Panc1 (cell line): ENCODE measurements around the gene CREB3L2.

Source experiments
- POLR2AphosphoS5 ChIP-seq: IDR thresholded peaks from 2 replicates; pipeline ENCODE4 v1.6.1; 2012; ENCODE audit warnings: mild to moderate bottlenecking, low read depth, low read length, moderate library complexity
- SIN3A ChIP-seq: IDR thresholded peaks from 2 replicates; pipeline ENCODE4 v1.6.1; 2012; ENCODE audit warnings: low read depth, mild to moderate bottlenecking, low read length, moderate library complexity, borderline replicate concordance; ENCODE audit not compliant: insufficient read depth
- TF ChIP-seq, protein P1 (sequence below), 2 experiments: IDR thresholded peaks; 2 replicates each; pipeline ENCODE4 v1.6.1; 2011 to 2012; ENCODE audit warnings: low read depth in 2 of 2, control low read depth in 1 of 2, low read length in 1 of 2, mild to moderate bottlenecking in 1 of 2, moderate library complexity in 1 of 2; ENCODE audit not compliant: insufficient read depth in 1 of 2
- TF ChIP-seq, protein P2 (sequence below): fragments of 450-650 bp; IDR thresholded peaks from 2 replicates; pipeline ENCODE4 v1.5.1; 2017; ENCODE audit warnings: mild to moderate bottlenecking

DNA sequence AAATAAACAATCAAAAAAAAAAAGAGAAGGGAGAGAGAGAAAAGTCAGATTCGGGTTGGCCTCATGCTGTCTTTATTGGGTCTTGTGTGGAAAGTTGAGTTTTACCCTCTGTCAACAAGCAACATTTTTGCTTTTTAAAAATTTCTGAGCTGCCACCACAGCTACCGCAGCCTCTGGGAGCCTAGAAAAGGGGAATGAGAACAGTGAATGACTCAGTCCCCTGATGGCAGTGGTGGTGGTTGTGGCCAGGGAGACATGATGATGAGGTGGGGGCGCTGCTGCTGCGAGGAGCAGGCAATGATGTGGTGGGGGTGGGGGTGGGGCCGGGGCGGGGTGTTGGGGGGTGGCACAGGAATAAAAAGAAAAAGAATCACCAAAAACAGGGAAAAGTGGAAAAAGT lies 20.0 kb upstream of the CREB3L2 start:
- TF ChIP-seq, protein P1, sequence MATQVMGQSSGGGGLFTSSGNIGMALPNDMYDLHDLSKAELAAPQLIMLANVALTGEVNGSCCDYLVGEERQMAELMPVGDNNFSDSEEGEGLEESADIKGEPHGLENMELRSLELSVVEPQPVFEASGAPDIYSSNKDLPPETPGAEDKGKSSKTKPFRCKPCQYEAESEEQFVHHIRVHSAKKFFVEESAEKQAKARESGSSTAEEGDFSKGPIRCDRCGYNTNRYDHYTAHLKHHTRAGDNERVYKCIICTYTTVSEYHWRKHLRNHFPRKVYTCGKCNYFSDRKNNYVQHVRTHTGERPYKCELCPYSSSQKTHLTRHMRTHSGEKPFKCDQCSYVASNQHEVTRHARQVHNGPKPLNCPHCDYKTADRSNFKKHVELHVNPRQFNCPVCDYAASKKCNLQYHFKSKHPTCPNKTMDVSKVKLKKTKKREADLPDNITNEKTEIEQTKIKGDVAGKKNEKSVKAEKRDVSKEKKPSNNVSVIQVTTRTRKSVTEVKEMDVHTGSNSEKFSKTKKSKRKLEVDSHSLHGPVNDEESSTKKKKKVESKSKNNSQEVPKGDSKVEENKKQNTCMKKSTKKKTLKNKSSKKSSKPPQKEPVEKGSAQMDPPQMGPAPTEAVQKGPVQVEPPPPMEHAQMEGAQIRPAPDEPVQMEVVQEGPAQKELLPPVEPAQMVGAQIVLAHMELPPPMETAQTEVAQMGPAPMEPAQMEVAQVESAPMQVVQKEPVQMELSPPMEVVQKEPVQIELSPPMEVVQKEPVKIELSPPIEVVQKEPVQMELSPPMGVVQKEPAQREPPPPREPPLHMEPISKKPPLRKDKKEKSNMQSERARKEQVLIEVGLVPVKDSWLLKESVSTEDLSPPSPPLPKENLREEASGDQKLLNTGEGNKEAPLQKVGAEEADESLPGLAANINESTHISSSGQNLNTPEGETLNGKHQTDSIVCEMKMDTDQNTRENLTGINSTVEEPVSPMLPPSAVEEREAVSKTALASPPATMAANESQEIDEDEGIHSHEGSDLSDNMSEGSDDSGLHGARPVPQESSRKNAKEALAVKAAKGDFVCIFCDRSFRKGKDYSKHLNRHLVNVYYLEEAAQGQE (IDR thresholded peaks at IDR 0.05; ENCODE audit: insufficient read depth in 1 of 2, low read depth in 2 of 2, low read length in 1 of 2) = no peak
- TF ChIP-seq SIN3A = no peak
- no peak for TF ChIP-seq POLR2AphosphoS5
- TF ChIP-seq, protein P2, sequence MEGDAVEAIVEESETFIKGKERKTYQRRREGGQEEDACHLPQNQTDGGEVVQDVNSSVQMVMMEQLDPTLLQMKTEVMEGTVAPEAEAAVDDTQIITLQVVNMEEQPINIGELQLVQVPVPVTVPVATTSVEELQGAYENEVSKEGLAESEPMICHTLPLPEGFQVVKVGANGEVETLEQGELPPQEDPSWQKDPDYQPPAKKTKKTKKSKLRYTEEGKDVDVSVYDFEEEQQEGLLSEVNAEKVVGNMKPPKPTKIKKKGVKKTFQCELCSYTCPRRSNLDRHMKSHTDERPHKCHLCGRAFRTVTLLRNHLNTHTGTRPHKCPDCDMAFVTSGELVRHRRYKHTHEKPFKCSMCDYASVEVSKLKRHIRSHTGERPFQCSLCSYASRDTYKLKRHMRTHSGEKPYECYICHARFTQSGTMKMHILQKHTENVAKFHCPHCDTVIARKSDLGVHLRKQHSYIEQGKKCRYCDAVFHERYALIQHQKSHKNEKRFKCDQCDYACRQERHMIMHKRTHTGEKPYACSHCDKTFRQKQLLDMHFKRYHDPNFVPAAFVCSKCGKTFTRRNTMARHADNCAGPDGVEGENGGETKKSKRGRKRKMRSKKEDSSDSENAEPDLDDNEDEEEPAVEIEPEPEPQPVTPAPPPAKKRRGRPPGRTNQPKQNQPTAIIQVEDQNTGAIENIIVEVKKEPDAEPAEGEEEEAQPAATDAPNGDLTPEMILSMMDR = no peak
